ENCODE measurements around the gene RHOB.

Gene RHOB

DNA sequence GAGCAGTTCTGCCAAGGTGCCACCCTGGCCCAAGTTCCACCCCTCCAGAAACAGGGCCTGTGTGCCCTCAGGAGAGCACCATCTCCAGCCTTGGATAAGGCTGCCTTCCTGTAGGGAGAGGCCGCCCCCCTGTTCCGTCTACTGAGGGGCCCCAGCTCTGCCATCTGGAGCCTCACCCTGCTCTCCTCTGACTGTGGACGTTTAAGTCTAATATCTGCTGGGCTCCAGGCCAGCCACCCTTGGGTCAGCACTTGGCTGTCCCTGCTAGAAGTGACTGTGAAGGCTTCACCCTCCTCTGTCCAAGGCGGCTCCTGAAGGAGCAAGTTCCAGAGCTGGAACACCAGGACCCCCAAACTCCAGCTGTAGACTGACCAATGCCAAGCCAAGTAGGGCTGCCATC, 26.3 kb downstream of the RHOB start:
- no peak for DNase-seq (ENCODE audit: low read depth, low spot score)

DNA sequence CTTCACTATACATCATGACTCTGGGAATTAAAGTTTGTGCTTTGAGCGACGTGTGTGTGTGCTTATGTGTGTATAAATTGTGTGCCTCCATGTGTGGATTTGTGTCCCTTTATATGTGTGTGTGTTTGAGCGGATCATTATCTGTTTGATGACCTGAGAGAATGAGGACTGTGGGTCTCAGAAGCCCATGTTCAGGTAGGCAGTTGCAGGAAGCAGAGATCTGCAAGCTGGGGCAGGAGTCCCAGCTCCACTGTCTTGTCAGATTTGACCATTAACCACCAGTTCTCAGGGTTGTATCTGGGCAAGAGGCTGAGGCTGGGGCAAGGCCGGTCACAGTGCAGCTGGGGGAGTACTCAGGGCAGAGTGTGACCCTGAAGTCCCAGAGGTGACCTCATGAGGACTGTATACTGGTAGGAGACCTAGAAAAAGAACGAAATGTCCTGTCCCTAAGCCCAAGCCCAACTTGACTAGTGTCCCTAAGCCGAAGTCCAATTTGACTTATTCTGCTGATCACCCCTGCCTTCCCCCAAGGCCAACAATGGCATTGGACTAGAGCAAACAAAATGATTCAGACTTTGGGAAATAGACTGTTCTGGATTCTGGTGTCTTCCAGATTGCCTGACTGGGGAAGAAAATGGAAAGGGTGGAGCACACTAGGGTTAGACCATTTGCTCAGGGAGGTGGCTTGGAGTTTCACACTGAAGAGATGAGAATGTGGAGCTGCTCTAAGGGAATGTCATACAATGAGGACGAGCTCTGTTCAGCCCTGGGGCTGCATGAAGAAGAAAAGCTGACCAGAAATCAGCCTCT, 28.1 kb downstream of the RHOB start:
- no peak for DNase-seq (ENCODE audit: low read depth, low spot score)

DNA sequence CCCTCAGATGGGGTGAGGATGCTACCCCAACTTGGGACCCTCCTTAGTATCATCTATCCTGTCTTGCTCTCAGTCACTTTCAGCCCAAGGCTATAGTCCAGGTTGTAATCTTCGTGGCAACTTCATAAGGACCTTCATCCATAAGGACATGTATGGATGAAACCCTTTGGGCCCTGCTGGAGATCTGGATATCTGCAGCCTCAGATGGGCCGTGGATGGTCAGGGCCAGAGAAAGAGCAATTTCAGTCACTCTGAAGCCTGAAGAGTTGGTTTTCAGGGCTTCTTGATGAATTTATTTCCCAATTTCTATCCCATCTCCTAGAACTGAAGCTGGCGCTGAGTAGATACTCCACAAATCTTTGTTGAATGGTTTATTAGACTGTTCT, 28.7 kb downstream of the RHOB start:
- DNase-seq (ENCODE audit: low read depth, low spot score): no peak

DNA sequence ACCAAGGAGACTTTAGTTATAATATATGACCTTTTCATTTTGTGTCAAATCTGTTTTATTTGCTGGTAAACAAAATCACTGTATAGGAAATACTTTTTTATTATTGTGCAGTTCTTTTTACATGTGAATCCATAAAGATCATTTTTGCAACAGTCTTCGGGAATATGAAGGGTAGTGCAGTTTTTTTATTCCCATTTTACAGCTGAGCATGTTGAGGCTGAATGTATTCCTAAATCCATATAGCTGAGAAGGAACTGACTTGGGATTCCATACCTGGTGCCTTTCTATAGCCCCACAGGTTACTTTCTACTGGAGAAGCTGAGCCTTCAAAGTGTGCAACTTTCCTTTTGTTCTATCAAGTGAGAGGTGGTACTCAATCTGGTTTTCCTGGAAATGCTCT, 29.6 kb downstream of the RHOB start:
- no peak for DNase-seq (ENCODE audit: low read depth, low spot score)

DNA sequence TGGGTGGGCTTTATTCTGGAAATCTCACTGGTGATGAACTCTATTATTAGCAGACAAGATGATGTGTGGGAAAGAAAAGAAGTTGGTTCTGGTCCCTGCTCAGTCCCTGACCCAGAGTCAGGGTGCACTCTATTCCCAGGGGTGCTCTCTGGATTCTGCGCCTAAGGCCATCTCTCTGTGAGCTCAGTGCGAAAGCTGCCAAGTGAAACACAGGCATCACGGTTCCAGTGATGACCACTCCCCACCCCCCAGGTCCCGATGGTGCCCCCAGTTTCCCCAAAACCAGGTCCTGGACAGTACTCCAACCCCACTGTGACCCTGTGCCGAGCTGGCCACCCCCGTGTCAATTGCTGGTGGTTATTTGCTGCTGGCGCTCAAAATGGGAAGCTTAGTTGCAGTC, 30.1 kb downstream of the RHOB start:
- DNase-seq (ENCODE audit: low read depth, low spot score): no peak

DNA sequence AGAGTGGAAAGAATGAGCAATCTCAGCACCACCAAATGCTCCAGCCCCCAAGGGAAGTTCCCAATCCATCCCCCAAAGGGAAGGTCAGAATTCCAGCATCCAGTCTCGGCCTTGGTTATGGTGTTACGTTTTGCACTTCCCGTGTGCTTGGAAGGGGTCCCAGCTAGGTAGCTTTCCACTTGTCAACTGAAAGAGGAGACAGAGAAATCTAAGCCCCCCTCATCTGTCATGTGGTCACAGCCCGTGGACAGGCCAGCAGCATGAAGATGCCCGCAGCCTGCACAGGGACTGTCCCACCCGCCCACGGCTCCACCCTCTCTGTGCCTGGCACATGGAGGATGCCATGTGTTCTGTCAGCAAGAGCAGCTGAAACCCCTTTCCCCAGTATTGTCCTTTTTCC, 32.1 kb downstream of the RHOB start:
- DNase-seq (ENCODE audit: low read depth, low spot score): no peak

DNA sequence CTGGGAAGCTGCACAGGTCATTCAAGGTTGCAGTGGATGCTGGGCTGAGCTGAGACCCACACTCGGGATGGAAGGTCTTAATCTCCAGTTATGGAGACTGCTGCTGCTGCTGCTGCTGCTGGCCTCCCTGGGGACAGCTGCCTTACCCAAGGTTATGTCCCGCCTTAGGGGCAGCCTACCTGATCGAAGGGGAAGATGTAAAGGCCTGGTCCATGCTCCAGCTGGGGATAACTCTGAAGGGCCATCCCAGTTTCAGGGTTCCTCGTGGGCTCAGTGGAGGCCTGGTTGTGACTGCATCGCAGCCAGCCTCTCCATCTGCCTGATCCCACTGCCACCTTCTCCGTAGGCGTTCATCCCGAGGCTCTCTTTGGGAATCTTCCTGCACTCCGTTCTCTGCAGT, 33.0 kb downstream of the RHOB start:
- no peak for DNase-seq (ENCODE audit: low read depth, low spot score)

DNA sequence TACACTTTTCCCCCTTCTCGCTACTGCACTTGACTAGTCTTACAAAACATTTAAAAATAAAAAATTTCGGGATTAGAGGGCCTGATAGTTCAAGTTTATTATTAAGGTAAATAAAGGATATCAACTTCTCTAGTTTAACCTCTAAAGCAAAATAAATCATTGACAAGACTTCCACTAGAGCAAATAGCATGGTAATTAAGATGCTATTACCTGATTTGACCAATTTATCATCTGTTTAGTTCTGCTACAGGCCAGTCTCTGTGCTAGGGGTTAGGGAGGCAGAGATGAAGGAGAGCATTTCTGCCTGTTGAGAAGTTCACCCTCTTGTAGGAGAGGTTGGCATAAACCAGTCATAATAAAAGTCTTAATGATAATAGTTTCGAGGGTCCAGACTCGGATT, 34.0 kb downstream of the RHOB start:
- DNase-seq (ENCODE audit: low read depth, low spot score): no peak

DNA sequence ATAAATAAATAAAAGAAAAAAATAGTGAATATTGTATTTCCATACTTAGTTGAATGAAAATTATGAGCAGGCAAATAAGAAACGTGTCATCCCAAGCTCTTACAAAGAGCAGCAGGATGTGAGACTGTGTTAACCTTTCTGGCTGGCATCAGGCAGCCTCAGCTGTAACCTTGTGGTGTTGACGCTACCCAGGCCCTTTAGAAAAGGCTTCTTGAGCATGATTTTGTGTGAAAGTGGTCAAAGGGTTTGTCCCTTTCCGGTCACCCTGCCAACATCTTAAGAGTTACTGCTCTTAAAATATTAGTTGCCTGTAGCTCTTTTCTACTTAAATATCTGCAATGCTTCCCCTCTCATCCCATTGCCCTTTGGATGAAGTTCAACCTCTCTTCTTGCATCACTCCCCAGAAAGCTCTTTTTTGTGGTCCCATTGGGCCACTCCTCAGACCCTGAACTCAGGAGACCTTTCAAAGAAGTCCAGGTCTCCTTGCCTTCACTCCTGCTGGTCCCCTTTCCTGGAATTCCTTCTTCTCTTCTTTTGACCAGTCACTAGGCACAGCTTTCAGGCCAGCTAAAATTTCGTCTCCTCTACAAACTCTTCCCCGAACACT, 35.0 kb downstream of the RHOB start:
- DNase-seq (ENCODE audit: low read depth, low spot score): no peak

DNA sequence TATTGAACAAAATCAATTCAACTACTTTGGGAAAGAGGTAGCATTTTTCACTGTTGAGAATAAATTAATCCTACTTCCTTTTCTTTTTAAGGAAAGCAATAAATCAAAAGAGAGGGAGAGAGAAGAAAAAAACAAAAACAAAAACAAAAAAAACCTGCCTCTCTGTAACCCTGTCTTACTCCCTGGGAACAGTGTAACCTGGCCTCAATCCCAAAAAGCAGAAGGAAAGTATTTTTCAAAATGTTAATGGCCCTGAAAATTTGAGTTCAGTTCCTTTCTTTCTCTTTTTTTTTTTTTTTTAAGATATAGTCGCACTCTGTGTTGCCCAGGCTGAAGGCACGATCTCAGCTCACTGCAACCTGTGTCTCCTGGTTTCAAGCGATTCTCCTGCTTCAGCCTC, 35.9 kb downstream of the RHOB start:
- DNase-seq (ENCODE audit: low read depth, low spot score): no peak

DNA sequence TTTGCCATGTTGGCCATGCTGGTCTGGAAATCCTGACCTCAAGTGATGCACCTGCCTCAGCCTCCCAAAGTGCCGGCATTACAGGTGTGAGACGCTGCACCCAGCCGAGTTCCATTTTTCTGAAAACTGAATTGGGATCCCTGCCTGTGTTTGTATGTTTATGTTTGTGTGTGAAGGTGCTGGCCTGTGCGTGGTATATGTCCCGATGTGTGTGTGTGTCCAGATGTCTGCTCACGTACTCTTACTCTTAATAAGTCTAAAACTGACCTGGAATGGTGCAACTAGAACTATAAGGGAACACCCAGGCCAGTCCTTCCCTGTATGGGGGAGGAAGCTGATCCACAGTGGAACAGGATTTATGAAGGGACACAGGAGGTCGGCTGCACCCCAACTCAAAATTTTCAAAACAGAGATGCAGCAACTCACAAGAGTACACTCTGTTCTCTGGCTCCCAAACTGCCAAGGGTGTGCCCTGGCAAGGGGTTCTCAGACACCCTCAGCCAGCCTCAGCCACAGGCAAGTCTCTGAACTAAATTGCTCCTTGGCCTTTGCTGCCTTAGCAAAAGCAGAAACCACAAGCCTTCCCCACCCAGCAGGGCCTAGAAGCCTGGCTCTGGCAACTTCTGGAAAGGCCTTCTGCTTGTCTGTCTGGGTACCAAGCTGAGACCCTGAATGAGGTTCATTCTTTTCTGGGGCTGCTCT, 36.5 kb downstream of the RHOB start:
- no peak for DNase-seq (ENCODE audit: low read depth, low spot score)

DNA sequence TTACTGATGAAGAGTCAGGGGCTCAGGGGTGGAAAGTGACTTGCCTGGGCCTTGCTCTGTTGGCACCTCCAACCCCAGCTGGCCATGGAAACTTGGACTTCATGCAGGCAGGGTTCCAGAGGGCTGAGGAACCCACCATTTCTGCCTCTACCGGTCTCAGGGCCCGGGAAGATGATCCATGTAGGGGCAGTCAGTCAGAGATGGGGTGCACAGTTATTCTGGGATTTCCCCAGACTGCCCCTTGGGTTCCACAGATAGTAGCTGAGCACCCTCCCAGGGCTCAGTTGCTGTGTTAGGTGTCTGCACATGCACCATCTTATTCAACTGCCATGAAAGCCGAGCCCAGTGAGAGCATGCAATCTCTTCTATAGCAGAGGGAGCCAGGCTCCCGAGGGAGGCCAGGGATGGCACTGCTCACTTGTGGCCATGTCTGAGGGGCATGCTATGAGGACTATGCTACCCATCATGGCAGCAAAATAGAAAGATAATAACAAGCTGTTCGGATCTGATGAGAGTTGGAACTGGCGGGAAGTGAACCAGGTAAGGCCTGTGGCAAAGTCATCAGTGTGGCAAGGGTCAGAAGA, 37.3 kb downstream of the RHOB start:
- no peak for DNase-seq (ENCODE audit: low read depth, low spot score)

DNA sequence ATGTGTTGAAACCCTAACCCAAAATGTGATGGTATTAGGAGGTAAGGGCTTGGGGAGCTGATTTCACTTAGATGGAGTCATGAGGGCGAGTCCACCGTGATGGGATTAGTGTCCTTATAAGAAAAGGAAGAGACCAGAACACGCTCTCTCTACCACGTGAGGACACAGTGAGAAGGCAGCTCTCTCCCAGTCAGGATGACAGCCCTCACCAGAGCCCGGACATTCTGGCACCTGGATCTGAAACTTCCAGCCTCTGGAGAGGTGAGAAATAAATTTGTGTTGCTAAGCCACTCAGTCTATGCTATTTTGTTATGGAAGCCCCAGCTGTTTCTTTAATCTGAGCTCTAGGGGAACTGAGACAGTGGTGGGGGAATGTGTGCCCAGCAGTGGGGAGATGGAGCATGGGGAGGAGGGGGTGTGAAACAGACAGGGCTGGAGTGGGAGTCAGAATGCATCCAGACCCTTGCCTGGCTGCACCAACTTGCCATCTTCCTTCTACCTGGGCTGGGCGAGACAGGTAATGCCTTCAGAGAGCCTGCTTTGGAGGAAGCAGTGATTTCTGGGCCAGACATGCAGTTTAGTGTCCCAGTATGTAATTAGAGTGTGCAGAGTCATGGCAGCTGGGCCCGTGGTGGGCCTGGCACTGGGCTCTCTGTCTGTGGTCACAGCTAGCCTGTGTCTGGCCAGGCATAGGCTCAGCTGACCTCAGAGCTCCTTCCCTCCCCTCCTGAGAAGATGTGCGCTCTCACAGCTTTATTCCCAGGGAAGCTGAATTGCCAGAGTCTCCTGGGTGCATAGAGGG, 38.1 kb downstream of the RHOB start:
- DNase-seq (ENCODE audit: low read depth, low spot score): no peak

DNA sequence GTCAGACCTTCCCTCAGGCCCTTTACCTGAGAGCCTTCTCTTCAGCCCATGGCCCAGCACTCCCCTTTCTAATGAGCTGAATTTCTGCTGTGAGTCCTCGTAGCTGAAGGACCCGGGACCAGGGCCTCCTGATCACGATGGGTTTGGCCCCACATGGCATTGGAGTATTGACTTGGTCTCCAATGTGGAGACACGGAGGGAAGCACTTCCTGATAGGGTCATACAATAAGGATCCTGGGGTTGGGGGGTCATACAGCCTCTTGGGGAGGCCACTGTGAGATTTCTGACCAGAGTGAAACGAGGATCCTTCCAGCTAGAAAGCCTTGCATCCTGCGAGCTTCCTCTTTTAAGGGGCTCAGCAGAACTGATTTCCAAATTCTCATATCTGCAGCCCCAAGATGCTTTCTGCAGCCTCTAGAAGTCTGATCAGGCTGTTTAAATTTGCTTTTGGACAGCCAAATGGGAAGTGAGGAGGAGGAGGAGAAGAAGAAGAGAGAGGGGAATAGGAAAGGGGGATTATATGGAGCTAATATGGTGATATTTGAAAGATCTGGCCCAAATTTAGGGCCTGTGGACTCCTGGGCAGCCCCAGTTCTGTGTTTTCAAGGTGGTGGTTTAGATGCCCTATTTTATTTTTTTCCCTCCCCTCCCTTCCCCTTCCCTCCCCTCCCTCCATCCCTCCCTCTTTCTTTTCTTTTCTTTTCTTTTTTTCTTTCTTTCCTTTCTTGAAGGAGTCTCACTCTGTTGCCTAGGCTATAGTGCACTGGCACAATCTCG, 38.9 kb downstream of the RHOB start:
- DNase-seq (ENCODE audit: low read depth, low spot score): no peak

DNA sequence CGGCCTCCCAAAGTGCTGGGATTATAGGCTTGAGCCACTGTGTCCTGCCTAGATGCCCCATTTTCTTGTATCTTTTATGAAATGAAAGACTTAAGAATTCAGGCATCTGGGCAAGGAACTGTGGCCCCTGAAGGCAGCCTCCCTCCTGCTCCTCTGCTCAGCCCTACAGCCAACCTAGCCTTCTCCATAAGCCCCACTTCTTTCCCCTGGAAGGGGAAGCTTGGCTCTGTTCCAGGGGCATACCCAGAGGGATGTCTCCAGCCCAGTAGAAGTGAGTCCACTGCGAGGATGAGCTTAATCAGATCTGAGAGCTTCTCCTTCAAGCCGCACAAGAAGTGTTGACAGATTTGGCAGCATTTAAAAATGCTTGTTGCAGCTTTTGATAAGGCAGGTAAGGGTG, 39.7 kb downstream of the RHOB start:
- DNase-seq (ENCODE audit: low read depth, low spot score): no peak

DNA sequence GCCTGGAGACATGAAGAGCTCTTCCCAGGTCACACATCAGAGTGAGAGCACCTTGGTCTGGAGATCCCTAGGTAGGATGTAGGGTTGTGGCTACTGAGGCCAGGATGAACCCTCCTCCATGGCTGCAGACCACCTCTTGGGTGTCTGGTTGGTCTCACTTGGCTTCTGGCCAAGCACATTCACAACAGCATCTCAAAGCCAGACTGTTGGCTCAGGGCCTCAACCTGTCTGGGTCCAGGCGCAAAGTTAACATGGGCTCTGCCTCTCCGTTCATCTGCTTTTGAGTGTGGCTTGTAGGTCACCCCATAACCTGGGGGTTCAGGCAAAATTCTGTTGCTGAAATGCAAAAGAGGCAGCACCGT, 40.1 kb downstream of the RHOB start:
- no peak for DNase-seq (ENCODE audit: low read depth, low spot score)

DNA sequence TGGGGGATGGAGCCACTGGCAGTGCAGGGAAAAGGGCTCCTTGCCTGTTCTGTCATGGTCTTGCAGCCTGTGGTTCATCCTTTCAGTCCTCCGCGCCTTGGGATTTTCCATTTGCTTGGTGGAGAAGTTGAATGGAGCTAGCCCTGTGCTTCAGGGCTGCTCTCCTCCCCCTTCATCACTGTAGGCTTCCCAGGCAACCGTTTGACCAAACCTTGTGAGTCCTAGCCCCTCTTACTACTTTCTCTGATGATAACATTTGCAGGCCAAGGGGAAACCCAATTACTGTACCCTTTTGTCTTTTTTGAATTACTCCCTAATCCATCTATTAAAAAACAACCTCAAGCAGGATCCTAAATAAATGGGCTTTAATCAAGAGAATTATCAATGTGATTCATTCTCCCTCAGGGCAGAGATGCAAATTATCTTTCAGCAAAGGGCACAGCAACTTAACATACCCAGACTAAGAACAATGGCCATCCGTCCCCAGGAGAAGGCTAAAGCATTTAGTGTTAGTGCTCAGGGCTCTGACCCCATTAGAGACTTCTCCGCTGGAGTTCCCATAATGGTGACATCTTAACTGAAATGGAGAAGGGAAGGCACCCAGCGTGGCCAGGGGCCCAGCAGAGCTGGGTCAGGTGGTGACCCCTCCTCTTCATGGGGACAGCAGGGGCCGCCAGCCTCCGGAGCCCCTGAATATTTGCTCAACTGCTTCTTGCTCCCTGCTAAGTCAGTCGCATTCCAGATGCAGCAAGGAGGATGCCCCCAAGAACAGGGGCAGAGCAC, 40.7 kb downstream of the RHOB start:
- no peak for DNase-seq (ENCODE audit: low read depth, low spot score)

DNA sequence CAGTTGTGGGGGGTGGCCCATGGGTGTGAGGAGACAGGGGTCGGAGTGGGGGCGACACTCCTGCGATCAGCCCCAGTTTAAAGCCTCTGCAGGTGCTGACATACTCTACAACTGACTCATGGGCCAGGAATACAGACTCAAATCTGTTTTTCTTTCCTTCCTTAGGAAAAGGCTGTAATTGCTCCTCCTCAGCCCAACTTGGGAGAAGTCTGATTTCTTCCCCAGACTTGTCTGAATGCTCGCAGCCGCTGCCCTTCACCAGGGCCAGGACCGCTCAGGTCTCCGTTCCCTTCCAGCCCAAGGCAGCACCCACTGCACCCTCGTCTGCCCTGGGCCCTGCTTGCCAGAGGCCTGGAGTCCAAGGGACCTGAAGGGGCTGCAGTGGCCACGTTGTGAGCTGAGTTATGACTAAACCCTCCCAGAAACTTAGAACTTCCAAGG, 41.3 kb downstream of the RHOB start:
- DNase-seq (ENCODE audit: low read depth, low spot score): no peak

DNA sequence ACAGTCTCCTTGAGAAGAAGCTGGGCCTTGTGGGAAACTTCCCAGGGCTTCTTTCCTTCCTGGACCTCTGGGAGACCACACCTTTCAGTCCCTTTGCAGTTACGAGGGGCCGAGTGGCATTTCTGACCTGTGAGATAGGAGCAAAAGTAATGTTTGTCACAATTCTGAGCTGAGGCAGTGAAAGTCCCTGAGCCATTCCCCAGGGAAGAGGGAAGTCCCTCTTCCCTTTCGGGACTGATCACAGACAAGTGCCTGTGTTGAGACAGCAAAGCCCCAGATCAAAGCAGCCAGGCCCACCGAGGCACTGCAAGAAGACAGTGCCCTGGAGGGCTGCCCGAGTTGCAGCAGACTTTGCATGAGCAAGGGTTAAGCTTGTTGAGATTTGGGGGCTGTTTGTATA, 41.9 kb downstream of the RHOB start:
- DNase-seq (ENCODE audit: low read depth, low spot score): no peak
